GM12891 (cell line): Measurements from ENCODE around the gene NGF.

ENCODE experiments used
- PAX5 ChIP-seq: IDR thresholded peaks from 2 replicates; pipeline ENCODE4 v1.6.1; 2011; ENCODE audit warnings: low read length, moderate library complexity, mild to moderate bottlenecking; ENCODE audit not compliant: insufficient read depth, severe bottlenecking
- POLR2A ChIP-seq: IDR thresholded peaks from 2 replicates; pipeline ENCODE4 v1.6.1; 2011; ENCODE audit warnings: low read depth, low read length, control low read depth
- POLR2AphosphoS5 ChIP-seq: IDR thresholded peaks from 2 replicates; pipeline ENCODE4 v1.6.1; 2011; ENCODE audit warnings: low read depth, low read length, control low read depth
- TAF1 ChIP-seq: IDR thresholded peaks from 2 replicates; pipeline ENCODE4 v1.6.1; 2011; ENCODE audit warnings: low read depth, low read length, control low read depth

- TF ChIP-seq POLR2A, result no peak
- no peak for TF ChIP-seq POLR2AphosphoS5
- no peak for TF ChIP-seq TAF1
- TF ChIP-seq PAX5, result no peak
These were observed 80.5 kb downstream of the NGF start for GRCh38 chr1:115257591-115257990.
